Prostate gland (tissue), 2 donors: Measurements from ENCODE around the gene TEX13A.

Experiments
- CTCF ChIP-seq, 4 experiments: fragments of 200-600 bp in 2 of 4; fragments of 450-650 bp in 2 of 4; sonication (generic) in 2 of 4; IDR thresholded peaks; 1 replicate in 3 of 4; 2 replicates in 1 of 4; pipeline ENCODE4 v1.5.1; 2016 to 2019; ENCODE audit warnings: antibody characterized with exemption in 4 of 4, mild to moderate bottlenecking in 2 of 4, moderate library complexity in 2 of 4
- POLR2A ChIP-seq: fragments of 450-650 bp; IDR thresholded peaks from one replicate; pipeline ENCODE4 v1.6.1; 2016; ENCODE audit warnings: antibody characterized with exemption, mild to moderate bottlenecking
- POLR2AphosphoS5 ChIP-seq: sonication (generic); formaldehyde crosslinking; IDR thresholded peaks from one replicate; pipeline ENCODE4 v1.6.1; 2017; ENCODE audit warnings: antibody characterized with exemption

DNA sequence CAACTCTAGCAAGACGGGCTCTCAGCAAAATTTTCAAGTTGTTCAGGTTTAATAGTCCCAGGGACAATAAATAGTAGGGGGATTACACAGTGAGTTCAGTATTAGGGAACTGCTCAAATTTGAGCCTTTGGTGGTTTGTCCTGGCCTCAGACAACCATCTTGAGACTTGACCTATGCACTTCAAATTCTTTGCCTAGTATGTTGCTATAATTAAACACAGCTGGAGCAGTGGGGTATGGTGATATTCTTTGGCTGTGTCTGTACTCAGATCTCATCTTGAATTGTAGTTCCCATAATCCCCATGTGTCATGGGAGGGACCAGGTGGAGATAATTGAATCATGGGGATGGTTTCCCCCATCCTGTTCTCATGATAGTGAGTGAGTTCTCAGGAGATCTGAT, 43.3 kb upstream of the TEX13A start:
- TF ChIP-seq POLR2A (no peak), CTCF (IDR thresholded peaks at IDR 0.05) (no peak), POLR2AphosphoS5 (no peak)
